B cell (primary cell): ENCODE measurements around the gene PPP1R7.

Experiments used
- EZH2 ChIP-seq: IDR thresholded peaks from 2 replicates; pipeline ENCODE4 v1.6.1; 2012; ENCODE audit warnings: borderline replicate concordance, low read depth, mild to moderate bottlenecking, moderate library complexity, low read length; ENCODE audit not compliant: insufficient read depth, poor library complexity, severe bottlenecking
- TF ChIP-seq, protein P1 (sequence below): fragments of 200-600 bp; IDR thresholded peaks from one replicate; pipeline ENCODE4 v1.8.0; 2022; ENCODE audit warnings: antibody characterized with exemption, mild to moderate bottlenecking

DNA sequence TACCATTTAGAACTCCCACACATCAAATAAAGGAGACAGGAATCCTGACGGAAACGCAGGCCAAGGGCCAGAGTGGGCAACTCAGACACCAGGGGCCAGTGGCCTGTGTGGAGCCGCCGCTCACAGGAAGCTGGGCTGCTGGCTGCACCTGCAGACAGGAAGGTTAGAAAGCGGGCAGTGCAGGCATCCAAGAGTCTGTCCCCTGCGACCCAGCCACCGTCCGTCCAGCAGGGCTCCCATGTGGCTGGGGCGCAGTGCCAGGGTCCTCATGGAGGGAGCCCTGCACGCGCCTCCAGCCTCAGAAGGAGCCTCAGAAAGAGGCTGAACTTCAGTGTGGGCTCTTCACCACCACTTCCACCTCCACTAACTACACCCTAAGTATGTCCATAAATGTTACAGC lies 35.7 kb downstream of the PPP1R7 start:
- TF ChIP-seq, protein P1, sequence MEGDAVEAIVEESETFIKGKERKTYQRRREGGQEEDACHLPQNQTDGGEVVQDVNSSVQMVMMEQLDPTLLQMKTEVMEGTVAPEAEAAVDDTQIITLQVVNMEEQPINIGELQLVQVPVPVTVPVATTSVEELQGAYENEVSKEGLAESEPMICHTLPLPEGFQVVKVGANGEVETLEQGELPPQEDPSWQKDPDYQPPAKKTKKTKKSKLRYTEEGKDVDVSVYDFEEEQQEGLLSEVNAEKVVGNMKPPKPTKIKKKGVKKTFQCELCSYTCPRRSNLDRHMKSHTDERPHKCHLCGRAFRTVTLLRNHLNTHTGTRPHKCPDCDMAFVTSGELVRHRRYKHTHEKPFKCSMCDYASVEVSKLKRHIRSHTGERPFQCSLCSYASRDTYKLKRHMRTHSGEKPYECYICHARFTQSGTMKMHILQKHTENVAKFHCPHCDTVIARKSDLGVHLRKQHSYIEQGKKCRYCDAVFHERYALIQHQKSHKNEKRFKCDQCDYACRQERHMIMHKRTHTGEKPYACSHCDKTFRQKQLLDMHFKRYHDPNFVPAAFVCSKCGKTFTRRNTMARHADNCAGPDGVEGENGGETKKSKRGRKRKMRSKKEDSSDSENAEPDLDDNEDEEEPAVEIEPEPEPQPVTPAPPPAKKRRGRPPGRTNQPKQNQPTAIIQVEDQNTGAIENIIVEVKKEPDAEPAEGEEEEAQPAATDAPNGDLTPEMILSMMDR = no peak
- no peak for TF ChIP-seq EZH2
